ENCODE measurements around the gene TMEM175.

DNA sequence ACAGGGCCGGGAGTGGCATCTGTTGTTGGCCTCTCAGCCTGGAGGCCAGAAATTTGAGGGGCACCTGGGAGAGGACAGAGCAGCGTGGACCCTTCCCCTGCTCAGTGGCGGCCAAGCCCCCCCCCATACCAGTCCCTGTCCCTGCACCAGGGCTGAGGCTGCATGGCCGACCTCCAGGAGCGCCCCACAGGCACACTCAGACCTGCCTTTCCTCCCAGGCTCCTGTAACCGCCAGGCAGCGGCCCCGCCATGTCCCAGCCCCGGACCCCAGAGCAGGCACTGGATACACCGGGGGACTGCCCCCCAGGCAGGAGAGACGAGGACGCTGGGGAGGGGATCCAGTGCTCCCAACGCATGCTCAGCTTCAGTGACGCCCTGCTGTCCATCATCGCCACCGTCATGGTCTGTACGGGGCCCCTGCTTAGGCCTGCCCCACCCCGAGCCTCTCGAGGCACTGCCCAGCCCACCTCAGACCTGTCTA lies 15.3 kb downstream of the TMEM175 start:
- TF ChIP-seq CTCF (IDR thresholded peaks at IDR 0.05) (no peak), POLR2A (IDR thresholded peaks at IDR 0.05) (no peak)

All from tibial nerve (tissue), 3 donors.